ENCODE results near the gene FAM3C.

DNA sequence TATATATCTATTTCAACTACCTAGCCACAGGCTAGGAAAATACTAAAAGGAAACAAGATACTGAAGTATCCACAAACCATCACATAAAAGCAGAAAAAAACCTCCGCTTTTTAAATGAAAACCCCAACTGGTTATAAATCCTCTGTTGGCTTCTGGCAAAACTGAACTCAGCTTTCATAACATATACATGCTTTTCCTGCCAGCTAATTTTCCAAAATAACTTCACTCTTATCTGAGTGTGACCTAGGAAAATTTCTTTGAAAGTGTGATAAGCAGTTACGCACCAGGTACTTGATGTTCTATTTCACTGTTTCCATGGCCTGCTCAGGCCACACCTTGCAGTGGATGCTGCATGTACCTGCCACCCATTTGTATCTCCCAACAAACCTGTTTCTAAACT is 11.8 kb downstream of the FAM3C start:
- TF ChIP-seq, protein P1, sequence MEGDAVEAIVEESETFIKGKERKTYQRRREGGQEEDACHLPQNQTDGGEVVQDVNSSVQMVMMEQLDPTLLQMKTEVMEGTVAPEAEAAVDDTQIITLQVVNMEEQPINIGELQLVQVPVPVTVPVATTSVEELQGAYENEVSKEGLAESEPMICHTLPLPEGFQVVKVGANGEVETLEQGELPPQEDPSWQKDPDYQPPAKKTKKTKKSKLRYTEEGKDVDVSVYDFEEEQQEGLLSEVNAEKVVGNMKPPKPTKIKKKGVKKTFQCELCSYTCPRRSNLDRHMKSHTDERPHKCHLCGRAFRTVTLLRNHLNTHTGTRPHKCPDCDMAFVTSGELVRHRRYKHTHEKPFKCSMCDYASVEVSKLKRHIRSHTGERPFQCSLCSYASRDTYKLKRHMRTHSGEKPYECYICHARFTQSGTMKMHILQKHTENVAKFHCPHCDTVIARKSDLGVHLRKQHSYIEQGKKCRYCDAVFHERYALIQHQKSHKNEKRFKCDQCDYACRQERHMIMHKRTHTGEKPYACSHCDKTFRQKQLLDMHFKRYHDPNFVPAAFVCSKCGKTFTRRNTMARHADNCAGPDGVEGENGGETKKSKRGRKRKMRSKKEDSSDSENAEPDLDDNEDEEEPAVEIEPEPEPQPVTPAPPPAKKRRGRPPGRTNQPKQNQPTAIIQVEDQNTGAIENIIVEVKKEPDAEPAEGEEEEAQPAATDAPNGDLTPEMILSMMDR (IDR thresholded peaks at IDR 0.05; ENCODE audit: poor library complexity, severe bottlenecking) = no peak
- no peak for TF ChIP-seq POLR2AphosphoS5 (IDR thresholded peaks at IDR 0.05)
- TF ChIP-seq, protein P2, sequence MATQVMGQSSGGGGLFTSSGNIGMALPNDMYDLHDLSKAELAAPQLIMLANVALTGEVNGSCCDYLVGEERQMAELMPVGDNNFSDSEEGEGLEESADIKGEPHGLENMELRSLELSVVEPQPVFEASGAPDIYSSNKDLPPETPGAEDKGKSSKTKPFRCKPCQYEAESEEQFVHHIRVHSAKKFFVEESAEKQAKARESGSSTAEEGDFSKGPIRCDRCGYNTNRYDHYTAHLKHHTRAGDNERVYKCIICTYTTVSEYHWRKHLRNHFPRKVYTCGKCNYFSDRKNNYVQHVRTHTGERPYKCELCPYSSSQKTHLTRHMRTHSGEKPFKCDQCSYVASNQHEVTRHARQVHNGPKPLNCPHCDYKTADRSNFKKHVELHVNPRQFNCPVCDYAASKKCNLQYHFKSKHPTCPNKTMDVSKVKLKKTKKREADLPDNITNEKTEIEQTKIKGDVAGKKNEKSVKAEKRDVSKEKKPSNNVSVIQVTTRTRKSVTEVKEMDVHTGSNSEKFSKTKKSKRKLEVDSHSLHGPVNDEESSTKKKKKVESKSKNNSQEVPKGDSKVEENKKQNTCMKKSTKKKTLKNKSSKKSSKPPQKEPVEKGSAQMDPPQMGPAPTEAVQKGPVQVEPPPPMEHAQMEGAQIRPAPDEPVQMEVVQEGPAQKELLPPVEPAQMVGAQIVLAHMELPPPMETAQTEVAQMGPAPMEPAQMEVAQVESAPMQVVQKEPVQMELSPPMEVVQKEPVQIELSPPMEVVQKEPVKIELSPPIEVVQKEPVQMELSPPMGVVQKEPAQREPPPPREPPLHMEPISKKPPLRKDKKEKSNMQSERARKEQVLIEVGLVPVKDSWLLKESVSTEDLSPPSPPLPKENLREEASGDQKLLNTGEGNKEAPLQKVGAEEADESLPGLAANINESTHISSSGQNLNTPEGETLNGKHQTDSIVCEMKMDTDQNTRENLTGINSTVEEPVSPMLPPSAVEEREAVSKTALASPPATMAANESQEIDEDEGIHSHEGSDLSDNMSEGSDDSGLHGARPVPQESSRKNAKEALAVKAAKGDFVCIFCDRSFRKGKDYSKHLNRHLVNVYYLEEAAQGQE (IDR thresholded peaks at IDR 0.05; ENCODE audit: borderline replicate concordance) = no peak
- TF ChIP-seq MXI1 (conservative IDR thresholded peaks at IDR 0.05; ENCODE audit: poor library complexity, severe bottlenecking) = no peak
- no peak for TF ChIP-seq EP300 (conservative IDR thresholded peaks at IDR 0.05; ENCODE audit: poor library complexity, severe bottlenecking)
- no peak for TF ChIP-seq TAF1 (IDR thresholded peaks at IDR 0.05; ENCODE audit: low read depth)
- no peak for TF ChIP-seq EZH2 (IDR thresholded peaks at IDR 0.05; ENCODE audit: borderline replicate concordance, insufficient read depth, low read length, poor library complexity, severe bottlenecking)
- TF ChIP-seq RAD21 (conservative IDR thresholded peaks at IDR 0.05) = no peak
